Loucy (cell line): Measurements from ENCODE around the gene FHIT.

Experiments used
- CTCF ChIP-seq: fragments of 200-600 bp; sonication (generic); conservative IDR thresholded peaks from 2 replicates; pipeline ENCODE4 v1.5.1; 2014; ENCODE audit warnings: mild to moderate bottlenecking, antibody characterized with exemption, low read length
- EZH2phosphoT487 ChIP-seq: fragments of 200-600 bp; IDR thresholded peaks from 2 replicates; pipeline ENCODE4 v1.6.1; 2018; ENCODE audit warnings: antibody characterized with exemption, mild to moderate bottlenecking, moderate library complexity, borderline replicate concordance

- no peak for TF ChIP-seq EZH2phosphoT487
- no peak for TF ChIP-seq CTCF
Observed at GRCh38 chr3:59873576-59874230, 1377.5 kb downstream of the FHIT start.
